HG03103 (cell line): ENCODE measurements around the gene SLC6A7.
A peak's percentile ranks its signal among the peaks of the same experiment; 100 is the strongest.

Experiments used
- ATAC-seq: cut with Tn5 transposase; IDR thresholded peaks from one replicate; pipeline ENCODE4 v1.9.1; 2021; ENCODE audit warnings: low read depth; ENCODE audit not compliant: unreplicated experiment

Gene SLC6A7

DNA sequence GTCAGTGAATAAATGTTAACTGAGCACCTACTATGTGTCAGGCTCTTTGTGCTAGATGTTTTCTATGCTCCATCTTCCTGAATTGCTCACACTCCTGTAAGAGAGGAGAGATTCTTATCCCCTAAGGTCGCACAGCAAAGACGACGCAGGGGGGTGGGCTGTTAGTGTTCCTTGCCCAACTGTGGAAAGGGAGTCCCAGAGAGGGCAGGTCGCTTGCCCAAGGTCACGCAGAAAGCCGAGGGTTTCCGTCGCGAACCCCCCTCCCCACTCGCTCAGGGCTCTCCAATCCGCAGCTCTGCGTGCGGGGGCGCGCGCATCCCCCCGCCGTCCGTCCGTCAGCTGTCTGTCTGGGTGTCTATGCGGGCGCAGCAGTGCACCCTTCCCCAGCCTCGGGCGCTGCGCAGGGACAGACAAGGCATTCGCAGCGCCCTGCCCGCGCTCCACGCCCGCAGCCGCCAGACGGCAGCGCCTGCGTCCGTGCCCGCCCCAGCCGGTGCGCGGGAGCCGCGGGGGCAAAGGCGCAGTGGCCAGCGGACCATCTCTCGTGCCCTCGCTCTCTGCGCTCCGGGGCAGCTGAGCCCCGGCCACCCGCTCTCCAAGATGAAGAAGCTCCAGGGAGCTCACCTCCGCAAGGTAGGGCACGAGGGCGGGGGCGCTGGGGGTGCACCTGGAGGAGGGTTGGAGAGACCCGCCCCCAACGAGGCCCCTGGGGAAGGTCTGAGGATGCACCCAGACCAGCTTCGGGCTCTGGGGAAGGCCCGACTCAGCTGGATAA is at the start of gene SLC6A7:
Gene SLC6A7, plus strand, starts transcription at position 335 of the 775 bp plus-strand sequence. Its CDS starts 266 bp downstream, at position 601.
- no peak for ATAC-seq

DNA sequence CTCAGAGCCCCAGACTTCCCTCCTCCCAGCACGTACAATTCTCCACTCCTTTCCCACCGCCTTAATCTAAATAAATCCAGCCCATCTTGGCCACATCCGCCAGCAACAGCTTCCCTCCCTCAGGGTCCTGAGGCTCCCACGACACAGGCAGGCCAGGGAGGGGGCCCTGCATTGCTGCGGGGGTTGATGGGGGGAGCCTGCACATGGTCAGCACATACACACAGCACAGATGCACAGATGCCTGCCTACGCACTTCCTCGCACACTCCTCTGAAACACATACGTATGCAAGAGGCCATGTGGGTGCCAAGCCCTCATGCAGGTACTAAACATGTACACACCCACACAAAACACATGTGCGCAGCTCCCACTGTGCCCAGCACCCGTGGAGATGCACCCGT is 49.0 kb upstream of the SLC6A7 start:
- ATAC-seq, result no peak

DNA sequence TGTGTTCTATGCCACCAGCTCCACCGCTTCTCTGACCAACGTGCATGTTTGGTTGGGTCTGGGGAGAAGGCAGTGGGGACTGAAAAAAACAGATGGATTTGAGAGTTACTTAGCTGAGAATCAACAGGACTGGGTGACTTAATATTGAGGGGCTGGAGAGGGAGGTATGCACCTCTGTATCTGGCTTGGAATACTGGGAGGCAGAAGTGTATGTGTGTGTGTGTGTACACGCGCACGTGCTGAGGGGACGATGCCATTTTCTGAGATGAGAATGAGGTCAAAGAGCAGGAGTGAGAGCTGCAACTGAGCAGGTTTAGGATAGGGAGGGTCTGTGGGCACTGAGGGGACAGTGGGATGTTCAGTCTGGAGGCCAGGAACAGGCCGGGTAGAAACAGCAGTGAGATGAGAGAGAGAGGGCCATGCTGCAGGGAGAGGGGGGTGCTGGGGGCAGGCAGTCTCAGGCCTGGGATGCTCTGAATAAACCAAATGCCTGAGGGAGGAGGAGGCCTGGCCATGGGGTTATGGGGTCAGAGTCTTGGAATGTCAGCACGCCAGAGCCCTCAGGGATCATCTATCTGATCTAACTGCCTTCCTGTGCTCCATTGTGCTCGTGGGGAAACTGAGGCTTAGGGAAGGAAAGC is 48.2 kb upstream of the SLC6A7 start:
- no peak for ATAC-seq

DNA sequence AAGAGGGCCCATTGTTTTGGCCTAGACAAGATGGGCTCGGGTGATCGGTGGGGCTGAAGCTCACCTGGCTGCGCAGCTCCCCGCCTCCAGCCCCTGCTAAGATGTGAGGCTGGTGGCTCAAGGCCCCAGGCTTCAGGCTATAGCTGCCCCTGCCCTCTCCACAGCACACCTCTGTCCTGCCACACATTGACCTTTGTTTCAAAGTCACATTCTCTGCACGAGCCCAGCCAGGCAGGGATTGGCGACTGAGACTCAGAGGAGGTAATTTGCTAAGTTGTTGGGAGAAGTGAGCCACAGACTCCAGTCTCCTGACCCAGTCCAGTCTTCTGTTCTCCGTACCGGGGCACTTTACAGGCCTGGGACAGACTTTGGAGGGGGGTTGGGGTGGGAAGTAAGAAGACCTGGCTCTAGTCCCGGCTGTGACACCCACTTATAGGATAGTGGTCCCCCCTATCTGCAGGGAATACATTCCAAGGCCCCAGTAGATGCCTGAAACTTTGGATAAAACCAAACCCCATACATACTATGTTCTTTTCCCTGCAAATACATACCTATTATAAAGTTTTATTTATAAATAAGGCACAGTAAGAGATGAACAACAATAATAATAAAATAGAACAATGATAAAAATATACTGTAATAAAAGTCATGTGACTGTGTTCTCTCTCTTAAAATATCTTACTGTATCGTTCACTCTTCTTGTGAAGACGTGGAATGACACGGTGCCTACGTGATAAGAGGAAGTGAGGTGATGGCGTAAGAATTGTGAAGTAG is 47.5 kb upstream of the SLC6A7 start:
- no peak for ATAC-seq

DNA sequence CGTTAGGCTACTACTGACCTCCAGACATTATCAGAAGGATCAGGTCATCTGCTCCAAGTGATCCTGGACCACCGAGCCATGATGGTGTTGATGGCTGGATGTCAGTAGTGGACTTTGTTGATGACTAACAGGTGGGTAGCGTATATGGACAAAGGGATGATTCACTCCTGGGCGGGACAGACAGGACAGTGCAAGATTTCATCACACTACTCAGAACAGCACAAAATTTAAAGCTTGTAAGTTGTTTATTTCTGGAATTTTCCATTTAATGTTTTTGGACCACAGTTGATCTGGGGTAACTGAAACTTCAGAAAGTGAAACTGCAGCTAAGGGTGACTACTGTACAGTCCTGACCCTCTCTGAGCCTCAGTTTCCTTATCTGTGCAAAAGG is 46.9 kb upstream of the SLC6A7 start:
- no peak for ATAC-seq

DNA sequence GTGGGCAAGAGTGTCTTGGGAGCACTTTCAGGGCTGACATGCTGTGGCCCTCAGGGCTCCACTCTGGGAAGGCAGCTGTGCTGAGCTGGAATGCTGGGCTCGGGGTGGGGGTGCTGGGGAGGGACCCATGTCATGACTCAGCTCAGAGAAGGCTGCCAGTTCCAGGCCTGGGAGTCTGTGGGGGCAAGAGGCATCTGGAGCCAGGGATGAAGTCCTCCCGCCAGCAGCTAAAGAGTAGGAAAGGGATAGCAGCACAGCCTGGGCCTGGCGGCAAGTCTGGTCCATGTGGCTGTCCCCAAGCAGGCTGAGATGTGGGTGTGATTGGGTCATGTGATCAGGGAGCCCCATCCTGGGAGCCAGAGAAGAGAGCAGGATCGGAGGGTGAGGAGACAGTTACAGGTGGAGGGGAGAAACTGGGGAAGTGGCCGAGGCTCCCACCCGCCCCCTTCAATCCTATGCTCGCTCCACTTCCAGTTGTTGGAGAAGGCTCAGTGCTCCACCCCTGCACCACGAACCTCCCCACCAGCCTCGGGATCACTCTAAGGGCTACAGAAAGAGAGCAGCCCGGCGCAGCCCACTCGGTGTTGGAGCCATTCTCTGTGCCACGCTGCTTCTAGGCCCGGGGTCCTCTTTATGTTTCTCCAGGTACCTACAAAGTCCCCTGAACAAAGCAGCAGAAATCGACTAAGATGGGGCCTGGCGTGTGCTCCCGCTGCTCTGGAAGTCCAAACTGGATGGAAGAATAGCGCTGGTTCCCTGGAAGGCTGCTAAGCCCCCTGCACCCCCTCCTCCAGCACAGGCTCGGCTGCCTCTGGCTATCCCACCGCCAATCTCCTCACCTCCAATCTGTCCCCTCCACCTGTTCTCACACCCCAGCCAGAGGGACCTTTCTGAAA is 46.3 kb upstream of the SLC6A7 start:
- no peak for ATAC-seq

DNA sequence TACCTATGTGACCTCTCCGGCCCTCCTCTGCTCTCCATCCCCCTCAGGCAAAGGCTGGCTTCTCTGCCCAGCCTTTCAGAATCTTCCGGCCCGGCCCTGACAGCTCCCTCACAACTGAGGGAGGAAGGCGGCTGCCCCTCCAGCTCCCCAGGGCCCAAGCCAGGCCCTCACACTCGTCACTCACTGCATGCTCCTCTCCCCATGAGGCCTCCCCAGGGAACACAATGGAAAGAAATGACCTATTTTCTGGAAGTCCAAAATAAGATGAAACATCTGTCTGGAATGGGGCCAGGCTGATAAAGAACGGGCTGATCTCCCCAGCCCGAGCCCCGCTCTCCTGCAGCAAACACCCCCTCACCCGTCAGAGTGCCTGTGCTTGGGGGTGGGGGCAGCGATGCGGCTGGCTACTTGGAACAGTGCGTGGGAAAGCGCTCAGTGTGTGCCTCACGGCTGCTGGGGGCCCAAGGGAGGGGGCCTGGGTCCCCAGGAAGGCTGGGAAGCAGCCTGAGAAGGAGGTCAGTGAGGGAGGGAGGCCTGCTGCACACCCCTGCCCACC is 45.5 kb upstream of the SLC6A7 start:
- ATAC-seq, result no peak

DNA sequence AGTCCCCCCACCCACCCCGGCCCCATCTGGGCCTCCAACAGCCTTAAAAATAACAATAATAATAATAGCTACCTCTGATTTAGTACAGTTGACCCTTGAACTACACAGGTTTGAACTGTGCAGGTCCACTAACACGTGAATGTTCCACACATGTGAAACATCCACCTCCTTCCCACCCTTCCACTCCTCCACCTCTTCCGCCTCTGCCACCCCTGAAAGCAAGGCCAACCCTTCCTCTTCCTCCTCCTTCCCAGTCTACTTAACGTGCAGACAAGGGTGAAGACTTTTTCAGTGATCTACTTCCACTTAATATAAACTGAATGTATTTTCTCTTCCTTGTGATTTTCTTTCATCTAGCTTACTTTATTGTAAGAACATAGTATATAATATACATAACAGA is 45.0 kb upstream of the SLC6A7 start:
- ATAC-seq, result no peak

DNA sequence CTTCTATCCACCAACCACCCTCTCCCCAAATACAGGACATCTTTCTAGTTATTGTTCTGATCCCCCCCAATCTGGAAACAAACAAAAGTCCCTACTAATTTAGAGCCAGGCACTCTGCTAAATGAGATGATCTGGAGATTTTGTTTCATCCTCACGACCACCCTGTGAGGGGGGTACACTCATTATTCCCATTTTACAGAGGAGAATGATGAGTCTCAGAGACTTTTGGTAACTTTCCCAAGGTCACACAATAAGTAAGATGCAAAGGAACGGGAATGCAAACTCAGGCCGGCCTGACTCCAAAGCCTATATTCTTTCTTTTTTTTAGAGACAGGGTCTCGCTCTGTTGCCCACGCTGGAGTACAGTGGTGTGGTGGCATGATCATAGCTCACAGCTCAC is 43.6 kb upstream of the SLC6A7 start:
- ATAC-seq, result no peak

DNA sequence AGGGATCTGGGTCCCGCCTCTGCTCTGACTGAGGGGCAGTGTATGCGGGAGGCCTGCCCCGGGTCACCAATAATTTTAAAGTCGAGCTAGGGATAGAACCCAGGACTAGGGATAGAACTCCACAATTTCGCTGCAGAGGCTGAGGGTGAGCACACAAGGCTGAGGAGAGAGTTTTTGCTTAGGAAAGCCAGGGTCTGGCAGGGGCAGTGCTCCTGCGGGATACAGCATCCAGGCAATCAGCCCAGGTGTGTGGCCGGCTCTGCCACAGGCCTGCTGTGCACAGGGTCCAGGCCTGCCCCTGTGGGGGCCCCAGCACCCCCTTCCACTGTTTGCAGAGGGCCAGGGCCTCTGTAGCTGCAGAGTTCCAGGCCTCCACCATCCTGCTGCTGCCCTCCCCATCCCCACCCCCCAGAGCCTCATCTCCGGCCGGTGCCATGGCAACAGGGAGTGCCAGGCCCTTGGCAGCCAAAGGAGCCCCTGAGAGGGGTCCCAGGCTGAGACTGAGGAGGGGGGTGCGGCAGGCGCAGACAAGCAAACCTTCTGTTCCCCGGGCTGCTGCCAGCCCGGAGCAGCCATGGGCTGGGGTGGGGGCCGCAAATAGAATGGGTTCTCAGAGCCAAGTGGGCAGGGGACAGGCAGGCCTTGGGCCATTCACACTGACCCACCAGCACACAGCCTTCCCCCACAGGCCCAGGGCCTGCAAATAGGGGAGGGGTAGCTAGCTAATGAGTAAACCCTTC is 42.8 kb upstream of the SLC6A7 start:
- ATAC-seq, result no peak

DNA sequence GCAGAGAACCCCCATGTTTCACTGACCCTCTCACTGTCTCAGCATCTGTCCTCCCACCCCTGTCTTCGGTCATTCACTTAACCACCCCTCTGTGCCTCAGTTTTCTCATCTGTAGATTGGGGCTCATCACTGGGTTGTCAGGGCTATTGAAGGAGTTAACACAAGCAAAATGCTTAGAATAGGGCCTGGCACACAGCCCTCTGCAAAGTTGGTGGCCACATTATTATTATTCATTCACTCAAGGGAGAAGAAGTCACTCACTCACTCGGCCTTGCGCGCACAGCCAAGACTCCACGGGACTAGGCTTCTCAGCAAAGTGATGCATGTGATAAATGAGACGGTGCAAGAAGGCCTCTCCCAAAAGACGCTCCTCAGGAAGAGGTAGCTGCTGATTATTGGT is 42.2 kb upstream of the SLC6A7 start:
- no peak for ATAC-seq

DNA sequence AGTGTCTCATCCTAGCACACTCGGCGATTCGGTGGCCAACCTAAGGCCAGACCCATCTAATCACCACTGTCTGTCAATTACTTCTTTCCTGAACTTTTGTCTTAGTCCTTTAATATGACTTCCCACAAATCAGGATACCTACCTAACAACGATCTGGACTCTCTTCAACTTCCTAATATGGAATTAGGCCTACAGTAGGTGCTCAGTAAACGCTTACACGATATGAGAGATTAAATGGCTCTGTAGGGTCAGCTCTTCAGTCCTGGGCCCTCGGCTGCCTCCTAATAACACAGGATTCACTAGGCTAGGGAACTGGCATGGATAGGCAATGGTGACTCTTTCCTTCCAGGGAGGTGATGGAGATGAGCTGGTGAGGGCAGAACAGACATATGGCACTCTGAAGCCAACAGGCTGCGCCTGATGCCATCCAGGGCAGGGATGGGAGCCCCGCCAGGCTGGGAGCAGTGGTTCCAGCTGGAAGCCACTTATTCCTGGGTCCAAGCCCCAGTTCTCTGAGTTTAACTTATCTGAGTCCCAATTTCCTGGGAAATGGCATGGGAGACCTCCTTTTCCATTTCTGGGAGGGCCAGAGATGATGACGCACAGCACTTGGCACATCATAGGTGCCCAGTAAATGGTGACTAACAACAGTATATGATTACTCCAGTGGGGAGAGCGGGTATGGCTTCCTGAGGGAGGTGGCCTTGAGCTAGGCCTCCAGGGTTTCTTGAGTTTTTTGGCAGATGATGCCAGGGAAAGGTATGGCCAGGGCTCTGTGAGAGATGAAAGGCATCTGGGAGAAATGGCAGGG is 41.5 kb upstream of the SLC6A7 start:
- no peak for ATAC-seq

DNA sequence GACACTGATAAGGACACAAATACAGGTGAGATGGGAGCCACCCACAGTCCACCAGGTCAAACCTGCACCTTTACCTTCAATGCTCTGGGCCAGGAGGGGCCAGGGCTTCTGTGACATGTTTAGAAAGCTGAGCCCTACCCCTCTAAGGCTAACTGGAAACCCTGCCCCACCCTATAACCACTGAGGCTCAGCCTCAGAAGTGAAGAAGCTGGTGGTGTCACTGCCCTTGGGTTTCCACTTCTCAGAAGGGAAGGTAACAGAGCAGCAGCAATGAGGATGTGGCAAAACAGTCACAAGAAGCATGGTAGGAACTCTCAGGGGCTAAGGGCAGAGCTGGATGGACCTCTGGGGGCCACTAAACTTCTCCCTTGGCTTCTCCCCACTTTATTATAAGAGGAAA is 40.2 kb upstream of the SLC6A7 start:
- ATAC-seq, result no peak

DNA sequence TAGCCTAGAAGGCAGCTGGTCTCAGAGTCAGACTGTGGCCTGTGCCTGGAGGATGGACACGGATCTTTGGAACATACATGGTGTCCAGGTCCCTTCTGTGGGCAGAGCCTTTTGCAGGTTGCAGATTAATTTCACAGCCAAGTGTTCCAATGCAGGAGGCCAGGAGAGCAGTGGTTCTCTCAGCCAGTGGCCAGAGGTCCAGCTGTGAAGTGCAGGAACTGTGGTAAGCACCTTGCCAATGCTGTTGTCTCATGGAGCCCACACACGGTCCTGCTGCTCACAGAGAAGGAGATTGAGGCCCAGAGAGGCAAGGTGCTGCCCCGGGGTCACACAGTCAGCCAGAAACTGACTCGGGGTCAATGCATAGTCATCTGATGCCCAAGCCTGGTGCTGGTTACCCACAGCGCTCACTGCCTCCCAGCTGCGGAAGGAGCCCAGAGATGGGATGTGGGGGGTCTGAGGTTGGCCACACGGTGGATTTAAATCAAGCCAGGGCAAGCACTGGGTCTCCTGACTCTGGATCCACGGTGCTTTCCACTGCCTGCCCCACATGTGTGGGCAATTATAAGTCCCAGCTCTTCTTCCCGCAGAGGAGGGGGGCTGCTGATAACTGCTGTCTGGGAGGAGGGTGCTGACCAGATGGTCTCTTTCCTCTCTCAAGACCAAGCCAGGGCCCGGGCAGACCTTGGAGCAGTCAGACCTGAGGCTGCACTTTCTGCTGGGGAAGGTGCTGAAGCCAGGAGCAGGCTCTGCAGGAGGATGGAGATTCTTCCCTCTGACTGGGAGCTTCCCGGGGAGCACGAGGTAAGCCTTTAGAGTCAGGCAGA is 37.0 kb upstream of the SLC6A7 start:
- no peak for ATAC-seq

DNA sequence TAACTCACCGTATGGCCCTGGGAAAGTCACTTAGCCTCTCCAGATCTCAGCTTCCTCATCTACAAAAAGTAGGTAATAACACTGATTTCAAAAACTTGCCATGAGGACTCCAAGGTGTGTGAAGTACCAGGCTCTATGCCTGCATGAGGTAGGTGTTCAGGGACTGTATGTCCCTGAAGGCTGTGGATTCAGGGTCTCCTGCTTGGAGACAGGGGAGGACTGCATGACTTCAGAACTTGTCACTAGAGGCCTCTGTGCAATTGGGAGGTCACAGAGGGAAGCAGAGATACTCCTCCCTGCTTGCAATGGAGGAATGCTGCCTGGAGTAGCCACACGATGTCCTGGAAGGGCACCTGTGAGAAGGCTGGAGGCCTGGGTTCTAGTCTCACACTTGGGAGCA is 36.4 kb upstream of the SLC6A7 start:
- no peak for ATAC-seq

DNA sequence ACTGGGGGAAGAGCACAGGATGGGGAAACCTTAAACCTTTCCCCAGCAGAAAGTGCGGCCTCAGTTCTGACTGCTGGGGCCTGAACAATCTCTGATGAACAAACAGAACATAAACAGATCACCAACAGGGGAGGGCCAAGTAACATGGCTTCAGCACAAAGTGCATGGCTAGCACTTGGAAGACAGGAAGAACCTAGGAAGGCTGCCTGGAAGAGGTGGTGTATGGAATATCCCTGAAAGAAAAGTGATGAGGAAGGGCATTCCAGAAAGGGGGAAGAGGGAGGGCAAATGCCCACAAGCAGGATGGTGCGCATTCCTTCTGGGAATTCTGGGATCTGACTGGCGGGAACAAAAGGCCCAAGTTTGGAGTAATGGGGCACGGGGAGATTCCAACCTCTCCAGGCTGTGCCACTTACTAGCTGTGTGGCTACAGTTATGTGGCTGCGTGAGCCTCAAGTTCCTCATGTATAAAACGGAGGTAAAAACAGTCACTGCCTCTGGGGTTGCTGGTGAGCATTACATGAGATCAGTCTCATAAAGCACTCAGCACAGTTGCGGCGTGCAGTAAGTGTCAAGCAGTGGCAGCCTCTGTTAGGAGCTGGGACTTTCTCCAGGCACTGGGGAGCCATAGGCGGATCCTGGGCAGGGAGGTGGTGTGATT is 35.8 kb upstream of the SLC6A7 start:
- ATAC-seq, result peak; percentile 52

DNA sequence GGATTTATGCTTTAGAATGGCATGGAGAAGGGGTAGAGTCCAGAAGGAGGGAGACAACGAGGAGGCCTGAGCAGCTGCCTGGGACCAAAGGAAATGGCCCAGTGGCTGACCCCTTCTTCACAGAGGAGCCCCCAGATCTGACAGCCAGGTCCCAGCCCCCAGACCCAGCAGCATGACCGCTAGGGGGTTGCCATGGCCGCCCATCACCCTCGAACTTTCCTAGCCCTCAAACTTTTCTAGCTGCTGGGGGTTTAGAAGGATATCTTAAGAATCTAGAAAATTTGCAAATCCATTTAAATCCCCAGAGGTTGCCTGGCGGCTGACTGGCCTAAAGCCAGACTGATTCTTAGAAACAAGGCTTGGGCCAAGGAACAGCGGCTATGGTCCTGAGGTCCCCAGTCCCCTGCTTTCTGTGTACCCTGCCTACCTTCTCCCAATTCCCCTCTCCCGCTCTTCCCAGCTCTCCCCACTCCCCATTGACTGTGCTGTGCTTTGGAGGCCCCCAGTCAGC is 35.2 kb upstream of the SLC6A7 start:
- ATAC-seq, result no peak
